Osteoblast (primary cell): ENCODE data around the gene FBLN1. TPM values are rescaled to one million over a fixed set of nuclear protein-coding genes. Genes with fewer than 3 reads are reported as not detected.
A peak's percentile ranks its signal among the peaks of the same experiment; 100 is the strongest.
"Not testable (repeated sequence)": the region's sequence is repeated elsewhere in the genome, so short reads cannot be mapped to it uniquely, and the experiment has no call there.

Source experiments
- DNase-seq: peaks from one replicate; pipeline ENCODE4 v3.0.0; 2011; ENCODE audit warnings: low spot score, mixed read lengths; ENCODE audit not compliant: insufficient read length; ENCODE audit errors: missing footprints
- H2AFZ ChIP-seq: 2 replicates; pipeline ENCODE4 v1.6.0; 2011; ENCODE audit warnings: mild to moderate bottlenecking, low read length
- H3K27ac ChIP-seq: 2 replicates; pipeline ENCODE4 v1.5.1; 2011; ENCODE audit warnings: mild to moderate bottlenecking, low read depth, low read length, moderate library complexity
- H3K27me3 ChIP-seq: 2 replicates; pipeline ENCODE4 v1.6.0; 2012; ENCODE audit warnings: mild to moderate bottlenecking, control low read depth, inconsistent platforms, low read length, moderate library complexity; ENCODE audit not compliant: insufficient read depth
- H3K36me3 ChIP-seq: 2 replicates; pipeline ENCODE4 v1.5.1; 2011; ENCODE audit warnings: mild to moderate bottlenecking, low read length, control low read depth, moderate library complexity; ENCODE audit not compliant: insufficient read depth
- H3K4me1 ChIP-seq: 2 replicates; pipeline ENCODE4 v1.5.1; 2011; ENCODE audit warnings: mild to moderate bottlenecking, low read length, control low read depth, moderate library complexity; ENCODE audit not compliant: insufficient read depth
- H3K4me2 ChIP-seq: 2 replicates; pipeline ENCODE4 v1.6.0; 2011; ENCODE audit warnings: mild to moderate bottlenecking, low read length; ENCODE audit not compliant: insufficient read depth
- H3K4me3 ChIP-seq: fragments of 200-600 bp; sonication (generic); 3 replicates; pipeline ENCODE4 v1.5.1; 2012; ENCODE audit warnings: mild to moderate bottlenecking, low read length, inconsistent platforms; ENCODE audit not compliant: insufficient read depth
- H3K79me2 ChIP-seq: 2 replicates; pipeline ENCODE4 v1.6.0; 2012; ENCODE audit warnings: mild to moderate bottlenecking, low read length, control low read depth, inconsistent platforms; ENCODE audit not compliant: insufficient read depth
- H3K9me3 ChIP-seq: 2 replicates; pipeline ENCODE4 v1.5.1; 2011; ENCODE audit warnings: low read depth, low read length, control low read depth
- H4K20me1 ChIP-seq: 2 replicates; pipeline ENCODE4 v1.6.0; 2012; ENCODE audit warnings: mild to moderate bottlenecking, low read length, control low read depth; ENCODE audit not compliant: insufficient read depth
- total RNA-seq: library from RNA; depleted of rRNA; stranded (reverse); fragments of >200 nt; gene quantifications from 2 replicates; pipeline ENCODE4 v1.2.3, GENCODE V29; 2012
- TF ChIP-seq, protein P1 (sequence below): IDR thresholded peaks from 2 replicates; pipeline ENCODE4 v1.5.1; 2011; ENCODE audit warnings: mild to moderate bottlenecking, low read depth, low read length, moderate library complexity; ENCODE audit errors: extremely low read depth

Gene FBLN1
- total RNA-seq, 1 donor = 88.3 TPM

DNA sequence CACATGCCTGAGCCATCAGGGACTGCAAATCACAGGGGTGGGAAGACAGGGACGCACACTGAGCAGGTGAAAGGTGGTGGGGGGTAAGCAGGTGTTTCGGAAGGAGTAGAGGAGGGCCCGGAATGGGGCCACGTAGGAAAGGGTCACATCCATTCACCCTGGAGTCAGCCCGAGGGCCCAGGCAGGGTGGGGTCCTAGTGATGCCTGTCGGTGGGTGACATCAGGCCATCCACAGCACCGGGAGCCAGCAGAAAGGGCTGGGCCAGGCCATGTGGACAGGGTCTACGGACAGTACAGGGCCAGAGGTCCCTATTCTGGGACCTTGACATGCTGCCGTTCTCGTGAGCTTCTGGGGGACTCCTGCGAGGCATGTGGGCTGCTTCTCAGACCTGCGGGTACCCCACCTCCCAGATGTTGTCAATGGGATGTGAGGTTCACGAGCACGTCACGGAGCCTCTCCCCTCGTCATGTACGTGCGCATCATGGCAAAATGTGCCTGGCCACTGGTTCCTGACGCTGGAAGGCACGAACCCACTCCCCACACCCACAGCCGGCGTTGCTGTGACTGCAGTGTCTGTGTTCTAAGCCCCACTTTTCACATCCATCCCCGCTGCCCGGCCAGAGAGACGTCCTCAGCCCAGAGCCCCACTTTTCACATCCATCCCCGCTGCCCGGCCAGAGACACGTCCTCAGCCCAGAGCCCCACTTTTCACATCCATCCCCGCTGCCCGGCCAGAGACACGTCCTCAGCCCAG is 84.1 kb downstream of the FBLN1 start:
- no peaks in the 10 kb centered on the region for H3K36me3 ChIP-seq
- TF ChIP-seq, protein P1, sequence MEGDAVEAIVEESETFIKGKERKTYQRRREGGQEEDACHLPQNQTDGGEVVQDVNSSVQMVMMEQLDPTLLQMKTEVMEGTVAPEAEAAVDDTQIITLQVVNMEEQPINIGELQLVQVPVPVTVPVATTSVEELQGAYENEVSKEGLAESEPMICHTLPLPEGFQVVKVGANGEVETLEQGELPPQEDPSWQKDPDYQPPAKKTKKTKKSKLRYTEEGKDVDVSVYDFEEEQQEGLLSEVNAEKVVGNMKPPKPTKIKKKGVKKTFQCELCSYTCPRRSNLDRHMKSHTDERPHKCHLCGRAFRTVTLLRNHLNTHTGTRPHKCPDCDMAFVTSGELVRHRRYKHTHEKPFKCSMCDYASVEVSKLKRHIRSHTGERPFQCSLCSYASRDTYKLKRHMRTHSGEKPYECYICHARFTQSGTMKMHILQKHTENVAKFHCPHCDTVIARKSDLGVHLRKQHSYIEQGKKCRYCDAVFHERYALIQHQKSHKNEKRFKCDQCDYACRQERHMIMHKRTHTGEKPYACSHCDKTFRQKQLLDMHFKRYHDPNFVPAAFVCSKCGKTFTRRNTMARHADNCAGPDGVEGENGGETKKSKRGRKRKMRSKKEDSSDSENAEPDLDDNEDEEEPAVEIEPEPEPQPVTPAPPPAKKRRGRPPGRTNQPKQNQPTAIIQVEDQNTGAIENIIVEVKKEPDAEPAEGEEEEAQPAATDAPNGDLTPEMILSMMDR = no peak
- no peaks in the 10 kb centered on the region for H3K9me3 ChIP-seq
- no peak overlapping the region for H3K4me2 ChIP-seq
- peaks cover 19% of the 10 kb centered on the region for H3K4me1 ChIP-seq
- H3K27me3 ChIP-seq = no peaks in the 10 kb centered on the region
- no peak overlapping the region for H3K4me3 ChIP-seq
- peak; percentile 58 for DNase-seq
- H3K79me2 ChIP-seq = no peaks in the 10 kb centered on the region
- no peaks in the 10 kb centered on the region for H4K20me1 ChIP-seq
- H2AFZ ChIP-seq = no peak overlapping the region
- H3K27ac ChIP-seq = no peak overlapping the region

DNA sequence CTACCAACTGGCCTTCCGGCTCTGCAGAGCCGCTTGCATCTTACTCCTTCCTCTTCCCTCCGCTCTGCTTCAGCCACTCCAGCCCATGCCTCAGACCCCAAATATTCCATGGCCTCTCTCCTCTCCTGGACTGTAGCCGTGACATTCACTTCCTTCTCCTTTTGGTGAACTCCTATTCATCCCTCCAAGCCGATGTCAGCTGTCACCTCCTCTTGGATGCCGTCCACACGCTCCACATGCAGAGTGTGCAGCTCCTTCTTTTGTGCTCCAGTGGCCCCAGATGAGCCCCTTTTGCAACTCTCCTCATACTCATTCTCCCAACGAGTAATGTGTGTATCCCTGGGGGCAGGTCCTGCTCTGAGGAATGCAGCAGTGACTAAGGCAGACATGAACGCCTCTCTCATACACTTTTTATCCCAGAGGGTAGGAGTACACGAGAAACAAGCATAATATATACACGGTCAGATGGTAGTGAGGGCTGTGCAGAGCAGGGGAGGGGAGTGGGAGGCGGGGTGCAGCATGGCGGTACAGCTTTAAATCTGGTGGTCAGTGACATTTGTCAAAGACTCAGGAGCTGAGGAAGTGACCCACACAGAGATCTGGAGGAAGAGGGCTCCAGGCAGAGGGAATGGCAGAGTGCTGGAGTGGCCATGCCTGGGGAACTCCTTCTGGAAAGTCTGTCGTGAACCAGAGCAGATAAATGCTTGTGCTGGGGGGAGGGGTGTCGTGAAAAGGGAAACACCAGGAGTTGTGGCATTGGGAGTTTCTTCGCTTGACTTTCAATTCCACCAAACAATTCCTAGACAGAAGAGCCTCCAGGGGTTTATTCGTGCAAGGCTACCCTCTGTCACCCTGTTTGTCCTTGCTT is 85.2 kb downstream of the FBLN1 start:
- Histone ChIP-seq H3K79me2 (no peaks in the 10 kb centered on the region), H3K9me3 (no peaks in the 10 kb centered on the region), H3K27ac (peak overlapping the region; percentile 41), H2AFZ (peak overlapping the region; percentile 41), H3K36me3 (no peaks in the 10 kb centered on the region), H3K4me2 (peak overlapping the region; percentile 43), H4K20me1 (no peaks in the 10 kb centered on the region), H3K27me3 (no peaks in the 10 kb centered on the region), H3K4me3 (no peak overlapping the region), H3K4me1 (peaks cover 19% of the 10 kb centered on the region)
- TF ChIP-seq, protein P1 = no peak
- peak; percentile 96 for DNase-seq

DNA sequence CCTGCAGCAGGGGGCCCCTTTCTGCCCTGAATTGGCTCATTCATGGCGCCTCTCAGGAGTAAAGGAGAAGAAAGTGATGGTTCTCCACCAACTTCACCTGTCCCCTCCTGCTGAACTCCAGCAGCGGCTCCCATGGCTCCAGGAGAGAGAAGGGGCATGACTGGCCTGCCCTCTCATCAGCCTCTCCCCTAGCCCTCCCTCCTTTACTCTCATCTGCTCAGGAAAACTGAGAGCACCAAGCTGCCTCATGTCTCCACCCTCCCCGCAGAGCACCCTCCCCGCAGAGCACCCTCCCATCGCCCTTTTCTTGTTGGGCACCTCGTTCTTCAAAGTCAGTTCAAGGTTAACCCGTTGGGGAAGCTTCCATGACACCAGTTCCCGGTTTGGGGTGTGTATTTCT is 86.9 kb downstream of the FBLN1 start:
- Histone ChIP-seq H3K4me1 (peaks cover 17% of the 10 kb centered on the region), H3K36me3 (no peaks in the 10 kb centered on the region), H3K27ac (no peak overlapping the region), H2AFZ (no peak overlapping the region), H3K9me3 (no peaks in the 10 kb centered on the region), H3K79me2 (no peaks in the 10 kb centered on the region), H3K4me2 (no peak overlapping the region), H4K20me1 (no peaks in the 10 kb centered on the region), H3K27me3 (no peaks in the 10 kb centered on the region), H3K4me3 (no peak overlapping the region)
- DNase-seq = peak; percentile 60
- TF ChIP-seq, protein P1 = no peak

DNA sequence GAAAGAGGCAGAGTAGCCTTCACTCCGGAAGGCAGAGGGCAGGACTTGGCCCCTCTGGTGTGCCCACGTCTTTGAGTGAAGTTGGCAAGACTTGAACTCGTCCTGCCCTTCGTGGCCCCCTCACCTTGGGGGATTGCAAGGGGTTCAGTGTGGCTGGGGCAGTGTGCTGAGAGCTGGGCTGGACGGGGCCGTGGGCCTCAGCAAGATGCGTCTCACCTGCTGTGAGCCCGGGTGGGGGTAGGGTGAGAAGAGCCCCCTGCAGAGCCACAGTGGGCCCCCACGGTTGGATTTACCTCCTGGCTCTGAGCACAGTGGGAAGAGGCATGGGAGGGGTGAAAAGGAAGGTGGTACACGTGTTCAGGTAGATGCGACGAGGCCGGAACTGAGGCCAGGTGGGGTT is 87.6 kb downstream of the FBLN1 start:
- Histone ChIP-seq H4K20me1 (no peaks in the 10 kb centered on the region), H3K27me3 (no peaks in the 10 kb centered on the region), H3K79me2 (no peaks in the 10 kb centered on the region), H3K36me3 (no peaks in the 10 kb centered on the region), H3K4me3 (no peak overlapping the region), H2AFZ (no peak overlapping the region), H3K4me2 (no peak overlapping the region), H3K27ac (no peak overlapping the region), H3K9me3 (no peaks in the 10 kb centered on the region), H3K4me1 (peaks cover 13% of the 10 kb centered on the region)
- TF ChIP-seq, protein P1 = no peak
- peak; percentile 29 for DNase-seq

DNA sequence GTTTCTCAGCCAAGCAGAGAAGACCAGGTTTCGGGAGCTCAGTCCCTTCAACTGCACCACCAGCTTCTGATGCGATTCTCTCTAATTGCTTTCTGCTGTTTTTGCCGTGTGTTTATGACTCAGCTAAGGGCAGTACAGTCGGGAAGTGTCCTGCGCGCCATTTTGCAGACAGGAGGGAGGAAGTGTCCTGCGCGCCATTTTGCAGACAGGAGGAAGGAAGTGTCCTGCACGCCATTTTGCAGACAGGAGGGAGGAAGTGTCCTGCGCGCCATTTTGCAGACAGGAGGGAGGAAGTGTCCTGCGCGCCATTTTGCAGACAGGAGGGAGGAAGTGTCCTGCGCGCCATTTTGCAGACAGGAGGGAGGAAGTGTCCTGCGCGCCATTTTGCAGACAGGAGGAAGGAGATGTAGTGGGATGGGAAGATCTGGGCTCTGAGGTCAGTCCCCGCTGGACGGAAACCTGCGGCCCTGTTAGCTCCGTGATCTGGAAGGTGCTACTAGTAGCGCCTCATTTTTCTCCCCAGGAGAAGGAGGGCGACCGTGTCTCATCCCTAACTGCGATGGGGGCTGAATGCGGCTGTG is 89.0 kb downstream of the FBLN1 start:
- not testable (repeated sequence) for H4K20me1 ChIP-seq, H3K36me3 ChIP-seq, H3K4me2 ChIP-seq, H3K27ac ChIP-seq, DNase-seq, H3K79me2 ChIP-seq, H3K9me3 ChIP-seq, H2AFZ ChIP-seq, H3K4me3 ChIP-seq, H3K27me3 ChIP-seq
- peaks cover 13% of the 10 kb centered on the region for H3K4me1 ChIP-seq
